GM21825 (cell line): Measurements from ENCODE around the gene INHBB.
"Not testable (repeated sequence)": the region's sequence is repeated elsewhere in the genome, so short reads cannot be mapped to it uniquely, and the experiment has no call there.

Experiments used
- ATAC-seq: cut with Tn5 transposase; IDR thresholded peaks from one replicate; pipeline ENCODE4 v1.9.1; 2021; ENCODE audit warnings: mild to moderate bottlenecking, moderate library complexity; ENCODE audit not compliant: unreplicated experiment

Gene INHBB

GRCh38 chr2:120346026-120346666, at the start of gene INHBB:
INHBB (plus strand) TSS chr2:120346136; CDS start chr2:120346189, 53 bp downstream.
- no peak for ATAC-seq

GRCh38 chr2:120298173-120298835, 47.6 kb upstream of the INHBB start:
- no peak for ATAC-seq

- no peak for ATAC-seq
Observed at GRCh38 chr2:120299004-120299403, 46.9 kb upstream of the INHBB start.

GRCh38 chr2:120299561-120299960, 46.4 kb upstream of the INHBB start:
- no peak for ATAC-seq

- ATAC-seq, result no peak
Observed at GRCh38 chr2:120300385-120300784, 45.6 kb upstream of the INHBB start.

- no peak for ATAC-seq
Observed at GRCh38 chr2:120301284-120301683, 44.7 kb upstream of the INHBB start.

- no peak for ATAC-seq
Observed at GRCh38 chr2:120302301-120302700, 43.6 kb upstream of the INHBB start.

- ATAC-seq, result no peak
Observed at GRCh38 chr2:120303177-120303576, 42.8 kb upstream of the INHBB start.

GRCh38 chr2:120305296-120305695, 40.6 kb upstream of the INHBB start:
- ATAC-seq, result no peak

GRCh38 chr2:120305937-120306490, 39.9 kb upstream of the INHBB start:
- ATAC-seq, result no peak

- no peak for ATAC-seq
Observed at GRCh38 chr2:120307482-120307881, 38.5 kb upstream of the INHBB start.

GRCh38 chr2:120308038-120308910, 37.7 kb upstream of the INHBB start:
- no peak for ATAC-seq

- ATAC-seq, result peak; percentile 53
Observed at GRCh38 chr2:120310136-120310535, 35.8 kb upstream of the INHBB start.

- ATAC-seq, result not testable (repeated sequence)
Observed at GRCh38 chr2:120310841-120311240, 35.1 kb upstream of the INHBB start.

GRCh38 chr2:120312076-120312475, 33.9 kb upstream of the INHBB start:
- ATAC-seq, result no peak

- peak; percentile 38 for ATAC-seq
Observed at GRCh38 chr2:120312860-120313694, 32.9 kb upstream of the INHBB start.

- no peak for ATAC-seq
Observed at GRCh38 chr2:120313695-120314615, 32.0 kb upstream of the INHBB start.

- ATAC-seq, result no peak
Observed at GRCh38 chr2:120314690-120315366, 31.1 kb upstream of the INHBB start.
